NOMO-1 treated with dmso at 0.1 percent for 144 hours (cell line): ENCODE results near the gene POU4F3.

Experiments used
- DNase-seq: peaks from one replicate; lab custom pipeline; 2025; ENCODE audit not compliant: unreplicated experiment; lab: John Stamatoyannopoulos, UW

Gene POU4F3

GRCh38 chr5:146339715-146340259 is 1.1 kb downstream of the POU4F3 start:
- DNase-seq, result no peak

GRCh38 chr5:146340260-146341081 is 1.8 kb downstream of the POU4F3 start:
- peak; percentile 22 for DNase-seq

- DNase-seq, result no peak
These were observed 3.2 kb downstream of the POU4F3 start for GRCh38 chr5:146341854-146342253.

GRCh38 chr5:146342519-146342881 is 3.9 kb downstream of the POU4F3 start:
- DNase-seq, result no peak

GRCh38 chr5:146342882-146343865 is 4.5 kb downstream of the POU4F3 start:
- DNase-seq, result no peak

- DNase-seq, result no peak
These were observed 5.8 kb downstream of the POU4F3 start for GRCh38 chr5:146344155-146345118.

- no peak for DNase-seq
These were observed 6.6 kb downstream of the POU4F3 start for GRCh38 chr5:146345240-146345577.

GRCh38 chr5:146345578-146346366 is 7.1 kb downstream of the POU4F3 start:
- DNase-seq, result no peak

GRCh38 chr5:146357126-146357525 is 18.5 kb downstream of the POU4F3 start:
- no peak for DNase-seq

GRCh38 chr5:146359836-146360235 is 21.2 kb downstream of the POU4F3 start:
- no peak for DNase-seq

- DNase-seq, result peak; percentile 74
These were observed 24.7 kb downstream of the POU4F3 start for GRCh38 chr5:146363161-146363874.

- no peak for DNase-seq
These were observed 27.0 kb downstream of the POU4F3 start for GRCh38 chr5:146365618-146366017.

- DNase-seq, result no peak
These were observed 28.3 kb downstream of the POU4F3 start for GRCh38 chr5:146366904-146367303.

- no peak for DNase-seq
These were observed 29.5 kb downstream of the POU4F3 start for GRCh38 chr5:146368137-146368536.

GRCh38 chr5:146369691-146370090 is 31.1 kb downstream of the POU4F3 start:
- no peak for DNase-seq

- no peak for DNase-seq
These were observed 38.2 kb downstream of the POU4F3 start for GRCh38 chr5:146376821-146377220.

- DNase-seq, result no peak
These were observed 40.3 kb downstream of the POU4F3 start for GRCh38 chr5:146378986-146379385.

GRCh38 chr5:146380714-146381113 is 42.1 kb downstream of the POU4F3 start:
- DNase-seq, result no peak

- DNase-seq, result no peak
These were observed 49.7 kb downstream of the POU4F3 start for GRCh38 chr5:146388386-146388785.
